Vagina (tissue), 2 donors: ENCODE data around the gene EPB41L2.

Experiments
- CTCF ChIP-seq, 3 experiments: fragments of 450-650 bp in 2 of 3; fragments of 200-600 bp in 1 of 3; sonication (generic) in 1 of 3; IDR thresholded peaks; one replicate each; pipeline ENCODE4 v1.5.1; 2017 to 2019; ENCODE audit warnings: antibody characterized with exemption in 3 of 3, mild to moderate bottlenecking in 2 of 3, moderate library complexity in 2 of 3
- POLR2A ChIP-seq, 2 donors: fragments of 450-650 bp; IDR thresholded peaks; one replicate each; pipeline ENCODE4 v1.6.1; 2017; ENCODE audit warnings: antibody characterized with exemption in 2 of 2, mild to moderate bottlenecking in 2 of 2, moderate library complexity in 2 of 2

- no peak for TF ChIP-seq CTCF (IDR thresholded peaks at IDR 0.05)
- no peak for TF ChIP-seq POLR2A (IDR thresholded peaks at IDR 0.05)
Measured at GRCh38 chr6:130903007-130903406, 160.0 kb downstream of the EPB41L2 start.
